ENCODE data around the gene ITPR1. TPM values are rescaled to one million over a fixed set of nuclear protein-coding genes. Genes with fewer than 3 reads are reported as not detected.

The ITPR1 gene
- total and polyA plus RNA-seq, 4 donors: 3.7 to 39.4 (median 8.2) TPM

- Histone ChIP-seq H3K27ac (ENCODE audit: low read depth in 1 of 2, low read length in 2 of 2) (peak overlapping the region; percentile 94 to 96), H3K9me3 (ENCODE audit: control insufficient read depth in 4 of 4, low read length in 3 of 4) (no peaks in the 10 kb centered on the region), H3K27me3 (ENCODE audit: control insufficient read depth in 4 of 4, insufficient read depth in 4 of 4, low read length in 3 of 4) (no peaks in the 10 kb centered on the region), H3K9ac (ENCODE audit: low read depth in 1 of 2, low read length in 2 of 2) (peak overlapping the region; percentile 10 to 69), H3K4me3 (ENCODE audit: low read depth in 1 of 3, low read length in 3 of 3) (no peak overlapping the region), H3K4me1 (ENCODE audit: control insufficient read depth in 4 of 4, insufficient read depth in 4 of 4, low read length in 3 of 4) (peaks cover 0 to 28% (median 8%) of the 10 kb centered on the region in 4 donors), H3K36me3 (ENCODE audit: control insufficient read depth in 4 of 4, insufficient read depth in 3 of 4, low read depth in 1 of 4, low read length in 3 of 4) (no peaks in the 10 kb centered on the region)
- 40% methylated on average over 14 of the region's 14 CpGs for WGBS
- DNase-seq (ENCODE audit: low spot score): no peak
- TF ChIP-seq HNF4G (IDR thresholded peaks at IDR 0.05) (peak; percentile 22), GABPA (IDR thresholded peaks at IDR 0.05 in 1 of 2, conservative IDR thresholded peaks at IDR 0.05 in 1 of 2) (peak; percentile 45 to 79), REST (IDR thresholded peaks at IDR 0.05) (peak; percentile 86), JUND (IDR thresholded peaks at IDR 0.05) (peak; percentile 100), NR2F2 (IDR thresholded peaks at IDR 0.05) (peak; percentile 97), ATF3 (IDR thresholded peaks at IDR 0.05) (peak; percentile 97), MAX (IDR thresholded peaks at IDR 0.05) (peak; percentile 99), SP1 (IDR thresholded peaks at IDR 0.05) (peak; percentile 98), YY1 (IDR thresholded peaks at IDR 0.05) (peak; percentile 97), RAD21 (IDR thresholded peaks at IDR 0.05) (peak; percentile 70 to 75), CTCF (IDR thresholded peaks at IDR 0.05; ENCODE audit: low read depth, low read length, missing input control) (peak; percentile 8), RXRA (IDR thresholded peaks at IDR 0.05) (peak; percentile 97 to 99), FOXA2 (IDR thresholded peaks at IDR 0.05) (peak; percentile 93), TAF1 (conservative IDR thresholded peaks at IDR 0.05) (no peak), HNF4A (conservative IDR thresholded peaks at IDR 0.05) (peak; percentile 90), FOXA1 (IDR thresholded peaks at IDR 0.05) (peak; percentile 94), EGR1 (IDR thresholded peaks at IDR 0.05; ENCODE audit: low read depth in 2 of 2) (peak; percentile 80 to 96), ZBTB33 (IDR thresholded peaks at IDR 0.05) (peak; percentile 87)
These were observed 248.5 kb downstream of the ITPR1 start for GRCh38 chr3:4741404-4742307.
